Activated CD4-positive, alpha-beta T cell treated with anti-CD3 and anti-CD28 coated beads for 48 hours (primary cell): Measurements from ENCODE around the gene MKLN1.

Experiments used
- DNase-seq: peaks from one replicate; pipeline ENCODE4 v3.0.0-alpha.2; 2020

MKLN1 gene

GRCh38 chr7:131355917-131356777 is 28.5 kb downstream of the MKLN1 start:
- no peak for DNase-seq

- DNase-seq: no peak
Observed at GRCh38 chr7:131357282-131357880, 29.7 kb downstream of the MKLN1 start.

- DNase-seq: no peak
Observed at GRCh38 chr7:131358636-131359035, 31.0 kb downstream of the MKLN1 start.

- DNase-seq: no peak
Observed at GRCh38 chr7:131359136-131359776, 31.6 kb downstream of the MKLN1 start.

GRCh38 chr7:131363719-131364118 is 36.0 kb downstream of the MKLN1 start:
- no peak for DNase-seq

GRCh38 chr7:131364767-131365344 is 37.2 kb downstream of the MKLN1 start:
- no peak for DNase-seq

- DNase-seq: no peak
Observed at GRCh38 chr7:131365838-131366237, 38.2 kb downstream of the MKLN1 start.

GRCh38 chr7:131369354-131369753 is 41.7 kb downstream of the MKLN1 start:
- no peak for DNase-seq

GRCh38 chr7:131370523-131370968 is 42.9 kb downstream of the MKLN1 start:
- DNase-seq: peak; percentile 17

GRCh38 chr7:131371411-131371810 is 43.7 kb downstream of the MKLN1 start:
- no peak for DNase-seq

GRCh38 chr7:131372554-131372953 is 44.9 kb downstream of the MKLN1 start:
- DNase-seq: no peak

GRCh38 chr7:131374821-131375220 is 47.1 kb downstream of the MKLN1 start:
- no peak for DNase-seq

- peak; percentile 4 for DNase-seq
Observed at GRCh38 chr7:131381069-131381838, 53.6 kb downstream of the MKLN1 start.

- no peak for DNase-seq
Observed at GRCh38 chr7:131383417-131384285, 56.0 kb downstream of the MKLN1 start.

GRCh38 chr7:131384286-131384635 is 56.6 kb downstream of the MKLN1 start:
- DNase-seq: no peak

GRCh38 chr7:131385039-131385605 is 57.4 kb downstream of the MKLN1 start:
- no peak for DNase-seq

GRCh38 chr7:131388126-131388525 is 60.5 kb downstream of the MKLN1 start:
- DNase-seq: no peak

GRCh38 chr7:131390275-131390674 is 62.6 kb downstream of the MKLN1 start:
- no peak for DNase-seq

GRCh38 chr7:131391145-131391544 is 63.5 kb downstream of the MKLN1 start:
- DNase-seq: no peak

- DNase-seq: no peak
Observed at GRCh38 chr7:131400681-131401176, 73.1 kb downstream of the MKLN1 start.

- DNase-seq: no peak
Observed at GRCh38 chr7:131401194-131401593, 73.5 kb downstream of the MKLN1 start.
